Esophagus muscularis mucosa (tissue), 4 donors: ENCODE results near the gene ECI2. TPM values are rescaled to one million over a fixed set of nuclear protein-coding genes. Genes with fewer than 3 reads are reported as not detected.
A peak's percentile ranks its signal among the peaks of the same experiment; 100 is the strongest.

Source experiments
- DNase-seq: peaks from one replicate; pipeline ENCODE4 v3.0.0-alpha.2; 2017; ENCODE audit errors: extremely low spot score
- H3K27ac ChIP-seq, 4 donors: fragments of 200-600 bp; sonication (generic); replicated peaks in 1 of 4; 1 replicate in 3 of 4; 2 replicates in 1 of 4; pipeline ENCODE4 v1.5.1; 2016 to 2019; ENCODE audit warnings: mild to moderate bottlenecking in 1 of 4
- H3K27me3 ChIP-seq, 4 donors: fragments of 200-600 bp; sonication (generic); one replicate each; pipeline versions ENCODE4 v1.5.1 to v1.6.0; 2016 to 2019
- H3K36me3 ChIP-seq, 4 donors: fragments of 200-600 bp; sonication (generic); one replicate each; pipeline ENCODE4 v1.5.1; 2016 to 2019
- H3K4me1 ChIP-seq, 4 donors: fragments of 200-600 bp; sonication (generic); one replicate each; pipeline ENCODE4 v1.5.1; 2016 to 2019
- H3K4me3 ChIP-seq, 4 donors: fragments of 200-600 bp; sonication (generic); 1 replicate in 2 of 4; 2 replicates in 2 of 4; pipeline ENCODE4 v1.5.1; 2016 to 2019; ENCODE audit warnings: mild to moderate bottlenecking in 4 of 4, moderate library complexity in 1 of 4
- H3K9me3 ChIP-seq, 4 donors: fragments of 200-600 bp; sonication (generic); 1 replicate in 3 of 4; 2 replicates in 1 of 4; pipeline ENCODE4 v1.5.1; 2016 to 2019
- EP300 ChIP-seq: sonication (generic); formaldehyde crosslinking; IDR thresholded peaks from one replicate; pipeline ENCODE4 v1.6.1; 2017; ENCODE audit warnings: antibody characterized with exemption
- POLR2A ChIP-seq: fragments of 450-650 bp; IDR thresholded peaks from one replicate; pipeline ENCODE4 v1.6.1; 2017; ENCODE audit warnings: antibody characterized with exemption, moderate library complexity, mild to moderate bottlenecking, low read depth
- POLR2AphosphoS5 ChIP-seq, 2 donors: sonication (generic); formaldehyde crosslinking; IDR thresholded peaks; one replicate each; pipeline ENCODE4 v1.6.1; 2017; ENCODE audit warnings: antibody characterized with exemption in 2 of 2
- WGBS: methylation state at CpG from one replicate; pipeline ENCODE4 v1.1.5; 2018; 5-methylcytosine and 5-hydroxymethylcytosine counted together
- intact Hi-C: fragments of 100-400 bp; cut with DNase I; formaldehyde crosslinking; loops from one replicate; pipeline ENCODE4 v1.15.1; 2023
- total RNA-seq, 4 donors: library from RNA; depleted of rRNA; stranded (reverse); fragments of >200 nt; gene quantifications; one replicate each; pipeline versions ENCODE4 v1.1.0 to v1.2.1, GENCODE V29; 2016
- TF ChIP-seq, protein P1 (sequence below), 3 experiments: fragments of 200-600 bp in 2 of 3; fragments of 450-650 bp in 1 of 3; sonication (generic) in 2 of 3; IDR thresholded peaks; one replicate each; pipeline ENCODE4 v1.5.1; 2017 to 2019; ENCODE audit warnings: antibody characterized with exemption in 3 of 3, mild to moderate bottlenecking in 2 of 3, moderate library complexity in 1 of 3

Gene ECI2
- total RNA-seq, 4 donors from 2014 or later, result 35.8 to 47.8 (median 43.8) TPM

GRCh38 chr6:4129446-4129845, 5.9 kb downstream of the ECI2 start:
- intact Hi-C loops, result no loop called here

GRCh38 chr6:4128748-4129147, 6.6 kb downstream of the ECI2 start:
- Histone ChIP-seq H3K9me3 (no peaks in the 10 kb centered on the region), H3K27me3 (no peaks in the 10 kb centered on the region), H3K4me1 (peaks cover 10 to 26% (median 17%) of the 10 kb centered on the region in 4 donors), H3K36me3 (peaks cover 65 to 91% (median 73%) of the 10 kb centered on the region in 4 donors), H3K4me3 (no peak overlapping the region), H3K27ac (no peak overlapping the region)
- TF ChIP-seq POLR2A (no peak), EP300 (no peak), POLR2AphosphoS5 (IDR thresholded peaks at IDR 0.05) (no peak)
- TF ChIP-seq, protein P1, sequence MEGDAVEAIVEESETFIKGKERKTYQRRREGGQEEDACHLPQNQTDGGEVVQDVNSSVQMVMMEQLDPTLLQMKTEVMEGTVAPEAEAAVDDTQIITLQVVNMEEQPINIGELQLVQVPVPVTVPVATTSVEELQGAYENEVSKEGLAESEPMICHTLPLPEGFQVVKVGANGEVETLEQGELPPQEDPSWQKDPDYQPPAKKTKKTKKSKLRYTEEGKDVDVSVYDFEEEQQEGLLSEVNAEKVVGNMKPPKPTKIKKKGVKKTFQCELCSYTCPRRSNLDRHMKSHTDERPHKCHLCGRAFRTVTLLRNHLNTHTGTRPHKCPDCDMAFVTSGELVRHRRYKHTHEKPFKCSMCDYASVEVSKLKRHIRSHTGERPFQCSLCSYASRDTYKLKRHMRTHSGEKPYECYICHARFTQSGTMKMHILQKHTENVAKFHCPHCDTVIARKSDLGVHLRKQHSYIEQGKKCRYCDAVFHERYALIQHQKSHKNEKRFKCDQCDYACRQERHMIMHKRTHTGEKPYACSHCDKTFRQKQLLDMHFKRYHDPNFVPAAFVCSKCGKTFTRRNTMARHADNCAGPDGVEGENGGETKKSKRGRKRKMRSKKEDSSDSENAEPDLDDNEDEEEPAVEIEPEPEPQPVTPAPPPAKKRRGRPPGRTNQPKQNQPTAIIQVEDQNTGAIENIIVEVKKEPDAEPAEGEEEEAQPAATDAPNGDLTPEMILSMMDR (IDR thresholded peaks at IDR 0.05), result no peak
- intact Hi-C loops, result no loop called here
- DNase-seq, result no peak
- 93% methylated on average over 6 of the region's 6 CpGs for WGBS

More at GRCh38 chr6:4129446-4129845, 5.9 kb downstream of the ECI2 start:
- peaks cover 58 to 84% (median 67%) of the 10 kb centered on the region in 4 donors for H3K36me3 ChIP-seq
- DNase-seq, result no peak
- H3K27me3 ChIP-seq, result no peaks in the 10 kb centered on the region
- TF ChIP-seq, protein P1 (IDR thresholded peaks at IDR 0.05), result no peak
- TF ChIP-seq POLR2A (no peak), EP300 (no peak), POLR2AphosphoS5 (IDR thresholded peaks at IDR 0.05) (no peak)
- peaks cover 17 to 33% (median 24%) of the 10 kb centered on the region in 4 donors for H3K4me1 ChIP-seq
- no peak overlapping the region for H3K4me3 ChIP-seq
- H3K27ac ChIP-seq, result no peak overlapping the region
- H3K9me3 ChIP-seq, result no peaks in the 10 kb centered on the region

DNA sequence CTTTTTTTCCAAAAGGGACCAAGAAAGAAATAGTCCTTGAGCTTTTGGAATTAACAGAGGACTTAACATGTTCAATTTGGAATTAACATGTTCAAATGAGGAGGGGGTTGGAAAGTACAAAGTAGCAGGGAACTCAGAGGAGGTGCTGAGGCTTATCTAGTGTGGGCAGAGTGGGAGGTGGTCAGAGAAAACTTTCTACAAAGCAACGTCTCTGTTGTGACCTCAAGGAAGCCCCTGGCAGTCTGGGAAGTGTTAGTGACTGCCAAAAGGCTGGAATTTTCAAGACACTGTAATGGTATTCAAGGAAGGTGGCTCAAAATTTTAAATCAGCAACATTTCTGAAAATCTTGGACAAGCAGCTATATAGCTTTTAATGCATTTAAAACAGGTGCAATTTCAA, 7.3 kb downstream of the ECI2 start:
- H3K36me3 ChIP-seq, result peaks cover 70 to 98% (median 79%) of the 10 kb centered on the region in 4 donors
- no peaks in the 10 kb centered on the region for H3K9me3 ChIP-seq
- peaks cover 7 to 19% (median 11%) of the 10 kb centered on the region in 4 donors for H3K4me1 ChIP-seq
- WGBS, result 60% methylated on average over 1 of the region's 1 CpG
- intact Hi-C loops, result no loop called here
- no peak for TF ChIP-seq EP300
- TF ChIP-seq, protein P1 (IDR thresholded peaks at IDR 0.05), result no peak
- TF ChIP-seq POLR2AphosphoS5 (IDR thresholded peaks at IDR 0.05), result no peak
- TF ChIP-seq POLR2A, result no peak
- H3K27me3 ChIP-seq, result no peaks in the 10 kb centered on the region
- H3K27ac ChIP-seq, result no peak overlapping the region
- H3K4me3 ChIP-seq, result no peak overlapping the region
- DNase-seq, result no peak

DNA sequence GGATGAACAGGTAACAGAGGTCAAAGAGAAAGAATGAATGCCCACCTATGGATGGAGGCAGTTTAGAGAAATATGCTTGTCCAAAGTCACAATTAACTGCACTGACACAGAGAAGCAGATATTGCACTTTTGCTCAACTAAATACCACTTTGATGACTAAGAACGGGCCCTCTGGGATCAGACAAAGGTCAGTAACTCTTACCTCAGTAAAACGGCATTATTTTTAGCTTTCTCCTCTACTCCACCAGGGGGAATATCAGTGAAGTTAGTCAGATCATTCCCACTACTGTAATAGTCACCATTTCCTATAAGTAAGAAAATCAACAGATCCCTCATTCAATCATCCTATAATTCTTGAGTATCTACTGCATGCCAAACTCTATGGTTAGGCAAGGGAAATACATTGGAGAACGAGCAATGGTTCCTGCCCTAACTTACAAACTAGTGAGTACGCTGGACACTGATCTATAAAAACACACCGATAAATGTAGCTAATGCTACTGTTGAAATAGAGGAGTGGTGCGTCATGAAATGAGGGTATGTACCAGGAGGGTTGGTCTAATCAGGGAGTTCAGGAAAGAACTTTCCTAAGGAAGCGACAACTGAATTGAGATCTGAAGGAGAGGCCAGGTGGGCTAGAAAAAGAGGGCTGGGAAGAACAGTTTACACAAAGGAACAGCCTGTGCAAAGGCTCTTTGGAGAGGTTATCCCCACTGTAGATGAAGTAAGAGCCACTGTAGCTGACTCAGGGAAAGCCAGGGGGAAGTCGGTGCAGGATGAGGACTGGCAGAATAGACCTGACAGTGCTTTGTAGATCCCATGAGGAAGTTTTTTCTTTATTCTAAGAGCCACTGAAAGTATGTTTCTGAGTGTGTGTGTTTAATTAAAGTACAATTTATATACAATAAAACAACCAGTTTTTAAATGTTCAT, 9.2 kb downstream of the ECI2 start:
- intact Hi-C loops, result no loop called here
- H3K4me1 ChIP-seq, result peaks cover 6 to 10% (median 7%) of the 10 kb centered on the region in 4 donors
- no peak overlapping the region for H3K4me3 ChIP-seq
- DNase-seq, result no peak
- no peak for TF ChIP-seq POLR2A
- no peak for TF ChIP-seq EP300
- TF ChIP-seq, protein P1 (IDR thresholded peaks at IDR 0.05), result peak in 1 of 3 experiments; percentile 31
- peak in 1 of 2 donors; percentile 34 for TF ChIP-seq POLR2AphosphoS5 (IDR thresholded peaks at IDR 0.05)
- peak overlapping the region in 1 of 4 donors; percentile 18 for H3K27ac ChIP-seq
- peaks cover 76 to 99% (median 90%) of the 10 kb centered on the region in 4 donors for H3K36me3 ChIP-seq
- WGBS, result 71% methylated on average over 8 of the region's 8 CpGs
- H3K9me3 ChIP-seq, result no peaks in the 10 kb centered on the region
- H3K27me3 ChIP-seq, result no peaks in the 10 kb centered on the region
